SU-DHL-6 (cell line): ENCODE results near the gene RASAL1.

Source experiments
- EZH2phosphoT487 ChIP-seq: fragments of 200-600 bp; sonication (generic), shearing (Covaris generic); conservative IDR thresholded peaks from 2 replicates; pipeline ENCODE4 v1.6.1; 2018; ENCODE audit warnings: mild to moderate bottlenecking, antibody characterized with exemption, low read length, moderate library complexity, mixed read lengths
- TF ChIP-seq, protein P1 (sequence below): fragments of 200-600 bp; sonication (generic); IDR thresholded peaks from one replicate; pipeline ENCODE4 v1.5.1; 2017; ENCODE audit warnings: antibody characterized with exemption, mild to moderate bottlenecking, low read length, moderate library complexity; ENCODE audit not compliant: insufficient read depth, poor library complexity, severe bottlenecking

DNA sequence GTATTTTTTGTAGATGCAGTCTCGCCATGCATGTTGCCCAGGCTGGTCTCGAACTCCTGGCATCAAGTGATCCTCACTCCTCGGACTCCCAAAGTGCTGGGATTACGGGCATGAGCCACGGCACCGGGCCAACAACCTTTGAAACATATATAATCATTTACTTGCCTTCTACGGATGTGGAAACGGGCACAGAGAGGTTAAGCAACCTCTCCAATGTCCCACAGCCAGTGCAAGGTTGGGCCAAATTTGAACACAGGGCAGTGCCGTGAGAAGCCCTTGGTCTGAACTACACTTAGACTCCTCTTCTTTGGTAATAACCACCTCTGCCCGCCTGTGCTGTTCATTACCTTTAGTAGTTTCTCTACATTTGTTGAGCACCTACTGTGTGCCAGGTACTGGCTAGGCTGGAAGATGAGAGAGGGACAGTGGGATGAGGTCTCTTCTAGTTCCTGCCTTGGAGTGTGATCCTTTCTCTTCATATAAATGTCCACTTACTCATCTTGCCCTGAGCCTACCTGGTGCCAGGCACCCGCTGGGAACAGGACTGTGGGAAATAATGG lies 47.5 kb upstream of the RASAL1 start:
- TF ChIP-seq, protein P1, sequence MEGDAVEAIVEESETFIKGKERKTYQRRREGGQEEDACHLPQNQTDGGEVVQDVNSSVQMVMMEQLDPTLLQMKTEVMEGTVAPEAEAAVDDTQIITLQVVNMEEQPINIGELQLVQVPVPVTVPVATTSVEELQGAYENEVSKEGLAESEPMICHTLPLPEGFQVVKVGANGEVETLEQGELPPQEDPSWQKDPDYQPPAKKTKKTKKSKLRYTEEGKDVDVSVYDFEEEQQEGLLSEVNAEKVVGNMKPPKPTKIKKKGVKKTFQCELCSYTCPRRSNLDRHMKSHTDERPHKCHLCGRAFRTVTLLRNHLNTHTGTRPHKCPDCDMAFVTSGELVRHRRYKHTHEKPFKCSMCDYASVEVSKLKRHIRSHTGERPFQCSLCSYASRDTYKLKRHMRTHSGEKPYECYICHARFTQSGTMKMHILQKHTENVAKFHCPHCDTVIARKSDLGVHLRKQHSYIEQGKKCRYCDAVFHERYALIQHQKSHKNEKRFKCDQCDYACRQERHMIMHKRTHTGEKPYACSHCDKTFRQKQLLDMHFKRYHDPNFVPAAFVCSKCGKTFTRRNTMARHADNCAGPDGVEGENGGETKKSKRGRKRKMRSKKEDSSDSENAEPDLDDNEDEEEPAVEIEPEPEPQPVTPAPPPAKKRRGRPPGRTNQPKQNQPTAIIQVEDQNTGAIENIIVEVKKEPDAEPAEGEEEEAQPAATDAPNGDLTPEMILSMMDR, result no peak
- no peak for TF ChIP-seq EZH2phosphoT487
